Measurements from ENCODE around the gene CIDEB.
A peak's percentile ranks its signal among the peaks of the same experiment; 100 is the strongest.

Gene CIDEB

DNA sequence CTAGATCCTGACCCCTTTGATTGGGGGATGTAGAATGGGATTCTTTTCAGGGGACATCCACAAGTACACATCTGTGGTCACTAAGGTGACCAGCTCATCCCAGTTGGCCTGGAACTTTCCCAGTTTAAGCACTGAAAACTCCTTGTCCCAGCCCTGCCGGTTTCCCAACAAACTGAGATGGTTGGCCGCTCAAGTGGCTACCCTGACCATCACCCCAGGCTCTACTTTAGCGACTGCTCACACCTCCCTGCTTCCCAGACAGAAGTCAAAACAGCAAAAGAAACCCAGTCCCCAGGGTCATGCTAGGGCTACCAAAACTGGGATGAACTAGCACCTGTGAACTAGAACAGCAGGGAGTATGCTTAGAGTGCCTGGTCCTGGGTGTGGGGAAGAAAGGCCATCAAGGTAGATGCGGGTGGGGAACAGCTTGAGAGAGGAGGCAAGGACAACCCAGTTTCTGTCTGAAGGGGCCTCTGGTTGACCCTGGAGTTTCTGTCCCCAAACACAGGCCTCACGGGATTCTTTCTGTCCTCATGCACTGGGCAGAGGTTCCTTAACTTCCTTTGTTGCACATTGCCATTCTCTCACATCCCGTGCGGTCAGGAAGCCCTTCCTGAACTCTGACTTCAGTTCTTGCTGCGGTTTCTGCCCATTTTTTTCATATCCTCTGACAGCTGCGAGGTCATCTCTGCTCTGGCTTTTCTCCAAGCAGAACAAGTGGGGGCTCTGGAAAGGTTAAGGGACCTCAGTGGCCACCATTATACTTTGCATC, 5.1 kb upstream of the CIDEB start:
- peak; percentile 78 for DNase-seq

DNA sequence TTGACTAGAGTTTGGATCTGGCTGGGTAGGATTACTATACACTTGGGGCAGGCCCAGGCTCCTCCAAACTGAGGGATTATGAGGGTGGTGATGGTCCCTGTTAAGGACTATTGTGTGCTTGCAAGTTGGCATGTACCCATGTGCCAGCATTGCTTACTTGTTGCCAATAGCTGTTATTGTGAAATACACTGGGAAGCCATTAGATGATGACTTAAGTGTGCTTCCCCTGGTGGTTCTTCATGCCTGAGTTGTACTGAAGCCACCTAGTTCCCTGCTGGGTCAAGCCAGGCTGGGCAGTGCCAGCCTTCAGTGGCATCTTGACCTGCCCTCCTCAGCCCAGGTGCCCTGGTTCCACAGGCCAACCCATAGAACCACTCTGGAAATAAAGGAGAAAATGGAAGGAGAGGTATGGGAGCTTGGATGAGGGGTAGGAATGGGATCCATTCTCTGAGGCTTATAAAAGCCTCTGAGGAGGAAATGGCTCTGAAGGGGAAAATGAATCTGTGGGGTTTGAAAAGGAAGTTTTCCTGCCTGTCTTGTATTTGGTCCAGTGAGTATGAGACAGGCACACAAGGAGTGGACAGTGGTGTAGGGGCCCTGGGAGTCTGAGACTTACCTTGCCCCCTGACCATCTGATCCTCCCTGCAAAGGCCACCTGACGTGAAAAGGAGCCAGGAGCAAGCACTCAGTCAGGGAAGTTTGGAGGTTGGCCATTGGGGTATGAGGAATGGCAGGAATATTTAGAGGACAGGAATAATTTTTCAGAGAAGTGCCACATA, 4.2 kb upstream of the CIDEB start:
- peak; percentile 56 for DNase-seq

DNA sequence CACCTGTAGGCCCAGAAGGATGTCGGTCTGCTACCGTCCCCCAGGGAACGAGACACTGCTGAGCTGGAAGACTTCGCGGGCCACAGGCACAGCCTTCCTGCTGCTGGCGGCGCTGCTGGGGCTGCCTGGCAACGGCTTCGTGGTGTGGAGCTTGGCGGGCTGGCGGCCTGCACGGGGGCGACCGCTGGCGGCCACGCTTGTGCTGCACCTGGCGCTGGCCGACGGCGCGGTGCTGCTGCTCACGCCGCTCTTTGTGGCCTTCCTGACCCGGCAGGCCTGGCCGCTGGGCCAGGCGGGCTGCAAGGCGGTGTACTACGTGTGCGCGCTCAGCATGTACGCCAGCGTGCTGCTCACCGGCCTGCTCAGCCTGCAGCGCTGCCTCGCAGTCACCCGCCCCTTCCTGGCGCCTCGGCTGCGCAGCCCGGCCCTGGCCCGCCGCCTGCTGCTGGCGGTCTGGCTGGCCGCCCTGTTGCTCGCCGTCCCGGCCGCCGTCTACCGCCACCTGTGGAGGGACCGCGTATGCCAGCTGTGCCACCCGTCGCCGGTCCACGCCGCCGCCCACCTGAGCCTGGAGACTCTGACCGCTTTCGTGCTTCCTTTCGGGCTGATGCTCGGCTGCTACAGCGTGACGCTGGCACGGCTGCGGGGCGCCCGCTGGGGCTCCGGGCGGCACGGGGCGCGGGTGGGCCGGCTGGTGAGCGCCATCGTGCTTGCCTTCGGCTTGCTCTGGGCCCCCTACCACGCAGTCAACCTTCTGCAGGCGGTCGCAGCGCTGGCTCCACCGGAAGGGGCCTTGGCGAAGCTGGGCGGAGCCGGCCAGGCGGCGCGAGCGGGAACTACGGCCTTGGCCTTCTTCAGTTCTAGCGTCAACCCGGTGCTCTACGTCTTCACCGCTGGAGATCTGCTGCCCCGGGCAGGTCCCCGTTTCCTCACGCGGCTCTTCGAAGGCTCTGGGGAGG, 3.1 kb upstream of the CIDEB start, which contains the start of gene LTB4R:
TSS of gene LTB4R (plus strand) at position 857 of the 959 bp plus-strand sequence. CDS start 4,150 bp downstream, outside the sequence.
- DNase-seq: peak; percentile 83

DNA sequence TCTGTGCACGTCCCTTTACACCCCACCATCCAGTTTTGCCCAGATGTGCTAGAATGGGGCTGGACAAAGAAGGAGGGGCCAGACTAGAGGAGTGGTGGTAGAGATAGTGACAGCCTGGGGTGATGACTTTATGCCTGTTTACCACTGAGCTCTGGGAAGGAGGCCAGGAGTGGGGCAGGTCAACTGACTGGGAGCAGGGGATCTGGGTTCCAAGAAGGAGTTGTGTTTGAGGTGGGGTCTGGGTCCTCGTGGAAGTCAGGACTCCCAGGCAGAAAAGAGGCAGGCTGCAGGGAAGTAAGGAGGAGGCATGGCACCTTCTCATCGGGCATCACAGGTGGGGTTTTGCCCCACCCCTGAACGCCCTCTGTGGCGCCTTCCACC, 2.5 kb upstream of the CIDEB start:
- peak; percentile 93 for DNase-seq

DNA sequence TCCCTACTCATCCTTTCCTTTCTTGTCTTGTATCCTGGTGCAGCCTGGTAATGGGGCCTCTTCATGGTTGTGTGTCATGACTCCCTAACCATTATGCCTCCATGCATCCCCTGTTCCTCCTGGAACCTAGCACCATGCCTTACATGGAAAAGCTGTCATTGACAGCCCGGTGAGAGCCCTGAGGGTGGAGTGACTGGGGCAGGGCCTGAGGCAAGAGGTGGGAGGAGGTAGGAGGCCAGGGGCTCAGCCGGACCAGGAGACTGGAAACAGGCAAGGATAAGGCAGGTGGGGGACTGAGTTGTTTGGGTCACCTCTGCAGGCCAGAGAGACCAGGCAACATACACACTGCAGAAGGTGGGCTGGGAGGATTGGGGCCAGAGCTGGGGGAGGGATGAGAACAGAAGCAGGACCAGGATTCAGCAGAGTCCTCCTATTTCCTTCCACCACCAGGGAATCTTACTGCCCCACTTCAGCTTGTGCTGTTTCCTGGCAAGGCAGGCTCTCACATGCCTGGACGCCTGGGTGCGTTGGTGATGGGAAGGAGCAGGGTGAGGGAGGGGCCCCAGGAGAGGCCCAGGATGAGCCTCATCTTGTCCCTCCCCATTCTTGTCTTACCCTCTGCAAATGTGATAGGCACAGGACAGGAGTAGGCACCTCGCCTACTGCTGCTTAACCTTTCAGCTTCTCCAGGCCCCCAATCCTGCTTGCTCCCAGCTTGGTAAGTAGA, 1.9 kb upstream of the CIDEB start, which contains the start of gene LTB4R2:
TSS of gene LTB4R2 (plus strand) at position 603 of the 727 bp plus-strand sequence. CDS start 525 bp downstream, outside the sequence.
- no peak for DNase-seq

DNA sequence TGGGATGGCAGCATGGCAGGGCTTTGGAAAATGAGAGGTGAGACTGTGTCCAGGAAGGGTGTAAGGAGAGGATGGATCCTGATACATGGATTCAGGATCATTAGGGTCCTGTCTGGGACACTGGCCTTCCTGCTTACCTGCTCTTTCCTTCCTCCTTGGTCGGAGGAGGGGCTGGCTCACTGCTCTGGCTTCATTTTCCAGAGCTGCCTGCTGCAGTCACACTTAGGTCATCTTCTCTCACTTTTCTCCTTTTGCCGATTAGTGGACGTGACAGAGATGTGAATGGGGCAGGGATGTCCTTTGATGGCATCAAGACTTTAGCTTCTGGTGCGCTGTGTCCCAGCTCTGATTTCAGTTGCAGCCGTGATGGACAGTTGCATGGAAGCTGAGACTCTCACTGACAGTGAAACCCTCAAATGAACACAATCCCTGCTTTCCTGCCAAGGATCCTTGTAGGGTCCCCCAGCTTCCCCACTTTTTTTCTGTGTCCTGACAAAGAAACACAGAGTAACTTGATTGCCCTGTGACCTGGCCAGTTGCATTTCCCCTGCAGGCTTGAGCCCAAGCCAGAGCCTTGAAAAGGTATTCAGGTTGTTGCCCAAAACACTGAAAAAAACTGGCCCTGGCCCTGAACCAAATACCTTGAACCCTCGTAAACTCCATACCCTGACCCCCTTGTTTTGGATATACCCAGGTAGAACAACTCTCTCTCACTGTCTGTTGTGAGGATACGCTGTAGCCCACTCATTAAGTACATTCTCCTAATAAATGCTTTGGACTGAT, 756 bp upstream of the CIDEB start:
- no peak for DNase-seq

DNA sequence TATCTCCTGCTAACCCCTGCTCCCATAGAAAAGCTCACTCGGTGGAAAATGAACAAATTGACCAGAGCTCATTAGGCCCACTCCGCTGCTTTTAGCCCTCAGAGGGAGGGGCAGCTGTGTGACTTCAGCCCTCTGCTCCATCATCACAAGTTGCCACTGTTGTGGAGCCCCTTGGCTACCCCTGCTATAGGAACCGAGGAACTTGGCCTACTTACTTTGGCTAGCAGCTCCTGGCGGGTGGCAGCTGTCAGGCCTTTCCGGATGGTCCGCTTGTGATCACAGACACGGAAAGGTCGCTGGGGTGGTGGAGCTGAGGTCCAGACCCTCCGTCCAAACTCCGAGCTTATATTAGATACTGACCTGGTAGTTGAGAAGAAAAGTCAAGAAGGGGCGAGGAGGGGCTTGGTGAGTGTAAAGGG, 612 bp downstream of the CIDEB start:
- no peak for DNase-seq

DNA sequence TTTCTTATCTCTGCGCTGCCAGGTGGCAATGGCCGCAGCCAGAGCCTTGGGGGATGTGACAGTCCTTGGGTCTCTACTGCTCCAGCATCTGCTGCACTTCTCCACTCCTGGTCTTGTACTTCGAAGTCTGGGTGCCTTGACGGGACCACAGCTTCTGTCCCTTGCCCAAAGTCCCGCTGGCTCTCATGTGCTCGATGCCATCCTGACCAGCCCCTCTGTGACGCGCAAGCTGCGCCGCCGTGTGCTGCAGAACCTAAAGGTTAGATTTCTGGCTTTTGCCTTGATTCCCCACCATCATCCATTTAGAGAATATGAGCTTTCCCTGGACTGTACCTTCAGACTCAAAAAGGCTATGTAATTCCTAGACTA, 3.8 kb downstream of the CIDEB start:
- no peak for DNase-seq

DNA sequence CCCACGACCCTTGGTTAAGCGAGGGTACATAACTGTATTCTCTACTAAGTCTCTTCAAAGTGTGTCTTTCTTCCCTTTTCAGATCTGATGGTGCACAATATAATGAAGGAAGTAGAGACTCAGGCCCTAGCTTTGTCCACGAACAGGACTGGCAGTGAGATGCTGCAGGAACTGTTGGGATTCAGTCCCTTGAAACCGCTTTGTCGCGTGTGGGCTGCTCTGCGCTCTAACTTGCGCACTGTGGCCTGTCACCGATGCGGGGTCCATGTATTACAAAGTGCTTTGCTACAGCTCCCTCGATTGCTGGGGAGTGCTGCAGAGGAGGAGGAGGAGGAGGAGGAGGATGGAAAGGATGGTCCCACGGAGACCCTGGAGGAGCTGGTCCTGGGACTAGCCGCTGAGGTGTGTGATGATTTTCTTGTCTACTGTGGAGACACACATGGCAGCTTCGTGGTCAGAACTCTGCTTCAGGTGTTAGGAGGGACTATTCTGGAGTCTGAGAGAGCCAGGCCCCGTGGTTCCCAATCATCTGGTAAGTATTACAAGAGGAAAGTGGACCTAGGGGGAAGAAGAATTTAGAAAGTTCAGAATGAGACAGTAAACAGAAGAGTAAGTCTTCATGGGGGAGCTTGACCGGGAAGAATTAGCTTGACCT, 7.3 kb downstream of the CIDEB start:
- no peak for DNase-seq

DNA sequence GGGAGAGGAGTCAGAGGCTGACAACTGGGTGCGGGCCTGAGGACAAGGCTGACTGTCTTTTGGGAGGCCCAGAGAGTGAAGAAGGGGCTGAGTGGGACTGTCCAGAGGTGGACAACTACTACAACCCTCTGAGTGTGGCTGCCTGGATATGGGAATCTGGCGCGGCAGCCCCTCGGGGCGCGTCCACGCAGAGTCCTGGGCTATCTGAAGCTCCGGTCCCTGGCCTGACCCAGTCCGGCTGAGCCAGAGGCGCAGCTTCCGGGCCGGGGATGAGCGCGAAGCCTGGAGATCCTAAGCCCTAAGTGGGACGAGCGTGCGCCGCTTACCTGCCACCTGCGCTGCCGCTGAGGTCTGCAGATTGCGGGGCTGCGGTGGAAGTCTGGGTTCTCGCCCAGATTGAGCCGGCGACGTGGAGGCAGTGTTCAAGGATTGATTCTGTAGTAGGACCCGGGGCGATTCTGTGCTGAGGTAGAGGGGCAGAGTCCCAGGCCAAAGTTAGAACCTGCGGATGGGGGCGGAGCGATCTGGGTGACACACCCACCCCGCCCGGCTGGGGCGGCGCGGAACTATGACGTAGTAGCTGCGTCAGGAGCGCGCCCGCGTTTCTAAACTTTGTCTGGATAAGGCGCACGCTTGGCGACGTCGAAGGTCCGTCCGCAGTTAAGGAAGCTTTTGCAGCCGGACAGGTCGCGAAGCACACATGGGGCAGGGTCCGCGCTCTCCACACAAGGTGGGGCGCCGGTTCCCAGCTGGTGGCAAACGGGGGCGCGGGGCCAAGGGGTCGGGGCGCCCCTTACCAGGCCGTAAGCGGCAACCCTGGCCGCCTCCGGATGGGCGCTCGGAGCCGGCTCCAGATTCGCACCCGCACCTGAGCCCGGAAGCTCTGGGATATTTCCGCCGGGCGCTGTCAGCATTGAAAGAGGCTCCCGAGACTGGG, 8.3 kb downstream of the CIDEB start, which contains the start of the genes DHRS1 and NOP9:
TSS of gene DHRS1 (minus strand) at position 526 of the 937 bp plus-strand sequence. CDS start 674 bp downstream, outside the sequence.
TSS of gene NOP9 (plus strand) at position 596 of the 937 bp plus-strand sequence. CDS start at position 701, 105 bp downstream.
- DNase-seq: peak; percentile 95

DNA sequence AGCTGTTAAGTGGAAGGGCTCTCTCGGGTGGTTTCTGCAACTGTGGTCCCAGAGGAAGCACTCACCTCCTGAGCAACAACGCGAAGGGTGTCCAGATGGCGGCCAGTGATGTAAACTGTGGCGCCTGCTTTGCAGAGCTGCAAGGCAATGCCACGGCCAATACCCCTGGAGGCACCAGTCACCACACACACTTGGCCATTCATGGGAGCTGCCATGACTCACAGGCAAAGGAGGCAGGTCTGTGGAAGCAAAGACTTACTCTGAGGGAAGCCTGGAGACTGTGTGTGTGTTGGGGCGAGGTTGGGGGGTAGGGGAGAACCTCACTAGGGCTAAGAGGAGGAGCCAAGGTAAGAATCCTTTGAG, 8.9 kb downstream of the CIDEB start:
- peak; percentile 38 for DNase-seq

DNA sequence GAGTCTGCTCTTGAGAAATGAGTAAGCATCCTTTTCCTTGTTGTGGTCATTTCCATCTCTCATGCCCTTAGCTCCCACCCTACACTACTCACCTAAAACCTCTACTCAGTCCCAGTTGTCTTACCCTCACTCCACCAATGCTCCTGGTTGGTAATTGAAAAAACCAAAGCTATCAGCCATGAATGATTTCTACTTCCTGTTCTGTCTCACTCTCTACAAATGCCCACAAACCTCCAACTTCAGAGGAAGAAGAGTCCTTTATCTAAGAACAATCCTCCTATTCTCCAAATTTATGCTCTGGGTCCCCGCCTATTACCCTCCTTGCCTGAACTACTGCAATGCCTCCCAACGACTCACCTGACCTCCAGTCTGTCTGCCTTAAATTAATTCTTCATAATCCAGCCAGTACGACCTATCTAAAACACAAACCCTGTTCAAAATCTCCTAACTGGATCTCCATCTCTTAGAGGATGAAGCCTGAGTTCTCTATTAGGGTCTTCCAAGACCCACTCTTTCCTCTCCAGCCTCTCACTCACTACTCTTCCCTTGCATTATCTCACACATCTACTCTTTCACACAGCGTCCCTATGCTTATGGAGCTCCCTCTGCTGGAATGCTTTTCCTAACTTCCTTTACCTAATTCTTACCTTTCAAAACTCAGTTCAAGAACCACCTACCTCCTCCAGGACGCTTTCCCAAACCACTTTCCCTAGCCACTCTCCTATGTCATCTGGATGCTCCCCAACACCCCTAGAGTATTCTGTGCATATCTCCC, 10.4 kb downstream of the CIDEB start:
- DNase-seq: peak; percentile 73

DNA sequence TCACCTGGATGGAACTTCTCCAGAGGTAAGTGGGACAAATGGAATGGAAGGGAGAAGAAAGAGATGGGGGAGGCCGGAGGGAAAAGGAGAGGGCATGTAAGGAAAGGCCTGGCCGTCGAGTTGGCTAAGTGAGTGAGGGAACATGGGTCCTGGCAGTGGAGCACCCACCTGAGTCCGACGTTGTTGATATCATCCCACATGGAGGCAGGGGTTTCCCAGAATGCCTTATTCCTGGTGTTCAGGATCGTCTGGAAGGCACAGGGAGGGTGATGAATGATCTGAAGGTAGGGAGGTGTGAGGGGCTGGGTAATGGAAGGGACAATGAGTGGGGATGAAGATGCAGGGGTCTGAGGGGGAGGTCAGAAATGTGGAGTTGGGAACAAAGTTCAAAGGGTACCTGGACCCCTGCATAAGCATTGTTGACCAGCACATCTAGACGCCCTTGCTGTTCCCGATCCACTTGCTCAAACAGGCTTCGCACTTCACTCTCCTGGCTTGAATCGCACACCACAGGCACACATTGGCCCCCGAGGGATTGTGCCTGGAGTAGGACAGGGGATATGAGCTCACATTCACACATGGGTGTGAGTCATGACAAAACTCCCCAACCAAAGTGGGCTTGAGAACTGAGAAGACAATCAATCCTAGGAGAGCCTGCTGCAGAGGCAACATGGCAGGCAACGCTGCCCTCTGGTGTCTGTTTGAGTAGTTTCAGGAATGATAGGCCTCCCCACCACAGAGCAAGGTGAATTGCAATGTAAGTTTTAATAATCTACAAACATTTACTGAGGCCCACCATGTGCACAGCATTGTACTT, 11.2 kb downstream of the CIDEB start:
- peak; percentile 91 for DNase-seq

DNA sequence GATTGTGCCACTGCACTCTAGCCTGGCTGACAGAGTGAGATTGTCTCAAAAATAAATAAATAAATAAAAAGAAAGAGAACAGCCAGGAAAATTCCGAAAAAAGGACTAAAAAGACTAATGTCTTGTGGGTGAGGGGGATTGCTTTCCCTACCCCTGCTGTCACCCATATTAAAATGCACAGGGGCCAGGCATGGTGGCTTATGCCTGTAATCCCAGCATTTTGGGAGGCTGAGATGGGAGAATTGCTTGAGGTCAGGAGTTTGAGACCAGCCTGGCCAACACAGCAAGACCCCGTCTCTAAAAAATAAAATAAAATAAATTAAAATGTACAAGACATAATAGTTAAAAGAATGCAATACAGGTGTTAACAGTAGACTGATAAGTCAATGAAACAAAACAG, 14.3 kb downstream of the CIDEB start:
- no peak for DNase-seq

DNA sequence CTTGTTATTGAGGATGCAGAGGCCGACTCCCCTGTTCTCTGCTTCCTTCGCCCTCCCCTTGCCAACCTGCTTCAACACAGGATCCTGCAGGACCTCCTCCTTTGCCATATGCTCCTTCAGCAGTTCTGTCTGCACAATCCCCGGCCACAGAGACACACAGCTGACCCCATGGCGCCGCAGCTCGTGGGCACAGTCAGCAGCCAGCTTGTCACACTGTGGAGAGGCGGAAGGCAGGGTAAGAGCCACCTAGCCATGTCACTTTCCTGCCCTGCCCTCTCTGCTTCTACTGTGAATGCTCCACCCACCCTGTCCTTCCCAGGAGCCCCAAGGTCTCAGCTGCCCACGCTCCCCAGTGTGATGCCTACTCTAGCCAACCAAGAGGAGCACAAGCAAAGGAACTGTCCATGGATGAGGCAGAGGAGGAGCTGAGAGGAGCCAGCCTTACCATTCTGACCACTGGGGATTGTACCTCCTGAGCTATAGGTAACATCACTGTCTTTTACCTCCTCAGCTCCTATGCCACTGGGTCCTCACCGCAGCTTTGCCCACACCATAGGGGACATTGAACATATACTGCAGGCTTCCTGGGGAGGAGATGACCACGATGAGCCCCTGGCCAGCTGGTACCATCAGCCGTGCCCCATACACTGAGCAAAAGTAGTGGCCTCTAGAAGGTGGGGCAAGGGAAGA, 15.5 kb downstream of the CIDEB start:
- no peak for DNase-seq

DNA sequence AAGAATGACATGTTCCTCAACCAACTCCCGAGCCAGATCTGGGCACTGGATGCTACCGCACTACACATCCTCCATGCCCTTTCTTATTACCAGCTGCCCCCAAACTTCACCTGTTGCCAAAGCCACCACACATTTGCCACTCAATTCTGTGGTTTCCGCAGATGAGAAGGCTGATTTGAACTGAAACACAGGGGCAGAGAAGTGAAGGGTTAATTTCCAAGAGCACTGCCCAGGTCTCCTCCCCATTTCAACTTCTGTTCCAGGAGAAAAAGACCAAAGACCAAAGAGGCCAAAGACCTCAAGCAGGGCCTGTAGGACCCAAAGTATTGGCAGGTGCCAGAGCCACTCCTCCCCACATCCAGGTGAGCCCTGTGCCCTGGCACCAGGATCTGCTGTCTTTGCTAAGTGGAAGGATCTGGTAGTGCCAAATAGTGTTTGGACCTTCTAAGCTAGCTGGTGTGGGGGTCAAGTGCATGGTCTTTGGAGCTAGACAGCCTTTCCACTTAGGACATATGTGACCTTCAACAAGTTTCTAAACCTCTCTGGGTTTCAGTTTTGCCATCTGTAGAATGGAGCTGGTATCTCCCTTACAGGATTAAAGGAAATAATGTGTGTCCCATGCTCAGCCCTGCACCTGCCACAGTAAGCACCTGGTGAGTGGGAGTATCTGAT, 16.2 kb downstream of the CIDEB start:
- DNase-seq: no peak
